ENCODE results near the gene POLN.

POLN gene

GRCh38 chr4:2096073-2096609 lies 145.8 kb downstream of the POLN start:
- H3K4me3 ChIP-seq = no peak overlapping the region
- H3K27ac ChIP-seq = no peak overlapping the region

- no peak overlapping the region for H3K27ac ChIP-seq
- no peak overlapping the region for H3K4me3 ChIP-seq
Measured at GRCh38 chr4:2095236-2096072, 146.5 kb downstream of the POLN start.

- H3K4me3 ChIP-seq = no peak overlapping the region
- no peak overlapping the region for H3K27ac ChIP-seq
Measured at GRCh38 chr4:2094545-2094944, 147.4 kb downstream of the POLN start.

GRCh38 chr4:2093265-2093664 lies 148.7 kb downstream of the POLN start:
- H3K4me3 ChIP-seq = no peak overlapping the region
- no peak overlapping the region for H3K27ac ChIP-seq

- Histone ChIP-seq H3K27ac (no peak overlapping the region), H3K4me3 (no peak overlapping the region)
Measured at GRCh38 chr4:2092669-2093053, 149.3 kb downstream of the POLN start.

- Histone ChIP-seq H3K27ac (no peak overlapping the region), H3K4me3 (no peak overlapping the region)
Measured at GRCh38 chr4:2091990-2092668, 149.8 kb downstream of the POLN start.

GRCh38 chr4:2090642-2091041 lies 151.3 kb downstream of the POLN start:
- no peak overlapping the region for H3K4me3 ChIP-seq
- no peak overlapping the region for H3K27ac ChIP-seq

GRCh38 chr4:2089222-2089621 lies 152.7 kb downstream of the POLN start:
- Histone ChIP-seq H3K4me3 (no peak overlapping the region), H3K27ac (no peak overlapping the region)

- no peak overlapping the region for H3K4me3 ChIP-seq
- no peak overlapping the region for H3K27ac ChIP-seq
Measured at GRCh38 chr4:2087170-2087569, 154.8 kb downstream of the POLN start.

- Histone ChIP-seq H3K27ac (no peak overlapping the region), H3K4me3 (no peak overlapping the region)
Measured at GRCh38 chr4:2085496-2085901, 156.4 kb downstream of the POLN start.

GRCh38 chr4:2084316-2084715 lies 157.6 kb downstream of the POLN start:
- H3K27ac ChIP-seq = no peak overlapping the region
- no peak overlapping the region for H3K4me3 ChIP-seq

- Histone ChIP-seq H3K27ac (no peak overlapping the region), H3K4me3 (no peak overlapping the region)
Measured at GRCh38 chr4:2083826-2084160, 158.1 kb downstream of the POLN start.

- Histone ChIP-seq H3K4me3 (no peak overlapping the region), H3K27ac (no peak overlapping the region)
Measured at GRCh38 chr4:2083116-2083825, 158.7 kb downstream of the POLN start.

GRCh38 chr4:2082627-2083026 lies 159.3 kb downstream of the POLN start:
- Histone ChIP-seq H3K27ac (no peak overlapping the region), H3K4me3 (no peak overlapping the region)

- H3K4me3 ChIP-seq = no peak overlapping the region
Measured at GRCh38 chr4:2082118-2082517, 159.8 kb downstream of the POLN start.

GRCh38 chr4:2081540-2081939 lies 160.4 kb downstream of the POLN start:
- Histone ChIP-seq H3K27ac (no peak overlapping the region), H3K4me3 (no peak overlapping the region)

More at GRCh38 chr4:2082118-2082517, 159.8 kb downstream of the POLN start:
- no peak overlapping the region for H3K27ac ChIP-seq

GRCh38 chr4:2080429-2081300 lies 161.3 kb downstream of the POLN start:
- no peak overlapping the region for H3K4me3 ChIP-seq
- no peak overlapping the region for H3K27ac ChIP-seq

- Histone ChIP-seq H3K27ac (no peak overlapping the region), H3K4me3 (no peak overlapping the region)
Measured at GRCh38 chr4:2079926-2080325, 162.0 kb downstream of the POLN start.

- Histone ChIP-seq H3K4me3 (no peak overlapping the region), H3K27ac (no peak overlapping the region)
Measured at GRCh38 chr4:2079006-2079405, 162.9 kb downstream of the POLN start.

- no peak overlapping the region for H3K4me3 ChIP-seq
- H3K27ac ChIP-seq = no peak overlapping the region
Measured at GRCh38 chr4:2078584-2078983, 163.3 kb downstream of the POLN start.

Data from skin epidermis (tissue), 12 donors.